NAMALWA (cell line): ENCODE measurements around the gene FXYD5.

Experiments
- DNase-seq: peaks from one replicate; pipeline ENCODE4 v3.0.0-alpha.2; 2015; ENCODE audit warnings: low spot score

FXYD5 gene

GRCh38 chr19:35154525-35155406 is at the start of gene FXYD5:
Gene FXYD5, plus strand, starts transcription at chr19:35154735. Its CDS starts 816 bp downstream, at chr19:35155551.
- peak; percentile 59 for DNase-seq

- no peak for DNase-seq
Measured at GRCh38 chr19:35105047-35105410, 49.5 kb upstream of the FXYD5 start.

DNA sequence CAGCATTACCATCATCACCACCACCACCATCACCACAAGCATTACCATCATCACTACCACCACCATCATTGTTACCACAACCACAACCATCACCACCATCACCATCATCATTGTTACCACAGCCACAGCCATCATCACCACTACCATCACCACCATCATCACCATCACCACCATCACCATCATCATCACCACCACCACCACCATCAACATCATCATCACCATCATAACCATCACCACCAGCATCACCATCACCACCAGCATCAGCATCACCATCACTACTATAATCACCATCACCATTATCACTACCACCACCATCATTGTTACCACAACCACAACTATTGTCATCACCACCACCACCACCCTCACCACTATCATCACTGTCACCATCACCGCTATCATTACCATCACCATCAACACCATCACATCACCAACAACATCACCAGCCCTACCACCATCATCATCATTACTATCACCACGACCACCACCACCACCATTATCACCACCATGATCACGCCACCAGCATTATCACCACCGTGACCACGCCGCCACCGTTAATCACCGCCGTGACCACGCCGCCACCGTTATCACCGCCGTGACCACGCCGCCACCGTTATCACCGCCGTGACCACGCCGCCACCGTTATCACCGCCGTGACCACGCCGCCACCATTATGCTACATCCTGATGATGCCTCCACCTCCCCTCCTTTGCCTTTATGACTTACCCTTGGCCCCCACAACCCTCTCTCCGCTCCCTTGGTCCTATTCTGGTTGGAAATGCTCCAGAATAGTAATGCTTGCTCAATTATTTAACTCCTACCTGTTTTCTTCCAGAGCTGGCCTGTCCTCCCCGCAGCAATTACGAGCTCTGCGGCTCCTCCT is 48.9 kb upstream of the FXYD5 start:
- DNase-seq: no peak

GRCh38 chr19:35106291-35106583 is 48.3 kb upstream of the FXYD5 start:
- no peak for DNase-seq

GRCh38 chr19:35106898-35107541 is 47.5 kb upstream of the FXYD5 start:
- DNase-seq: no peak

GRCh38 chr19:35107545-35107944 is 47.0 kb upstream of the FXYD5 start:
- no peak for DNase-seq

GRCh38 chr19:35108730-35109129 is 45.8 kb upstream of the FXYD5 start:
- DNase-seq: no peak

GRCh38 chr19:35109395-35110112 is 45.0 kb upstream of the FXYD5 start:
- no peak for DNase-seq

DNA sequence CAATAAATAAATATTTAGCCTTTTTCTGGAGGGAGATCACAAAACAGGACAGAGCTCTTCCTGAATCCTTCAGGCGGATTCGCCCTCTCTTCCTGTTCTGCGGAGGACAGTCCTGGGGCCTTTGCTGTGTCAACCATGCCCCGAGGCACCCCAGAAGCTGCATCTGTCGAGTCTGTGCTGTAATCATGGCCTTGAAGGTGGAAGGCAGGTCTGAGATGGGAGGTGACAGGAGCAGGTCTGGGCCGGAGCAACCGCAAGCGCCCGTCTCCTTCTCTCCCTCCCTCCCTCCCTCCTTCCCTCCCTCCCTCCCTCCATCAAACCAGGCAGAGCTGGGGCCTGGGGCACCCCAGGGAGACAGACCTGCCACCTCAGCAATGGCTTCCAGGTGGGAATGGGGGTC is 43.6 kb upstream of the FXYD5 start:
- DNase-seq: no peak

GRCh38 chr19:35112995-35113688 is 41.4 kb upstream of the FXYD5 start:
- no peak for DNase-seq

DNA sequence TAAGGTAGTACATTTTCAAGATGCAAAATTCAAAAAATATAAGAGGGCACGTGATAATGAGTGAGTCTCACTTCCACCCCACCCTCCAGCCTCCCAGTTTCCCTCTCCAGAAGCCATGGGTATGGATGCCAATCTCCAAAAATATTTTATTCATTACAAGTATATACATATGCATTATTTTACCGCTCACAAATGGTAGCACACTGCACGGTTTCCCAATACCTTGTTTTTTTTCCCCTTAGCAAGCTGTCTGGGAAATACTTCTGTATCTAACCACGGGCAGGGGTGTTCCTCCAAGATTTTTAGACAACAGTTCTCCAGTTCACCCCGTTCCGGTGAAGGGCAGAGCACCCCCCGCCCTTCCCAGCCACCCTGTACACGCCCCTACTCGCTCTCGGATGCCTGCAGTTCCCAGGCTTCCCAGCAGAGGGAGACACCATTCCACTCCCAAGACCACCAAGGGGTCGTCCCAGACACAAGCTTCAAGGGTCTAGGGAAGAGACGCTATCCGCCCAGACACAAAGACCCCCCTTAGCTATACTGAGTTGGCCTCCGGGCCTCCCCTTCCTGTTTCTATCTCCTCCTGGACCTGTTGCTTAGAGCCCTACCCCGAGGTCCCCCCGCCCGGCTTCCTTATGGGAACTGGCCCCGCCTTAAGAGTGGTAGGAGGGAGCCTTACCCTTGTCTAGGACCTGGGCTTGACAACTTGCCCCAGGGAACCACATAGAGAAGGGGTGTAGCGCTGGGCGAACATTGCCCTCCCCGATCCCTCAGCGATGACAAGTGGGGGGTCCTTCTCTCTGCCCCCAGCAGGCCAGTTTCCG is 40.0 kb upstream of the FXYD5 start:
- peak; percentile 77 for DNase-seq

DNA sequence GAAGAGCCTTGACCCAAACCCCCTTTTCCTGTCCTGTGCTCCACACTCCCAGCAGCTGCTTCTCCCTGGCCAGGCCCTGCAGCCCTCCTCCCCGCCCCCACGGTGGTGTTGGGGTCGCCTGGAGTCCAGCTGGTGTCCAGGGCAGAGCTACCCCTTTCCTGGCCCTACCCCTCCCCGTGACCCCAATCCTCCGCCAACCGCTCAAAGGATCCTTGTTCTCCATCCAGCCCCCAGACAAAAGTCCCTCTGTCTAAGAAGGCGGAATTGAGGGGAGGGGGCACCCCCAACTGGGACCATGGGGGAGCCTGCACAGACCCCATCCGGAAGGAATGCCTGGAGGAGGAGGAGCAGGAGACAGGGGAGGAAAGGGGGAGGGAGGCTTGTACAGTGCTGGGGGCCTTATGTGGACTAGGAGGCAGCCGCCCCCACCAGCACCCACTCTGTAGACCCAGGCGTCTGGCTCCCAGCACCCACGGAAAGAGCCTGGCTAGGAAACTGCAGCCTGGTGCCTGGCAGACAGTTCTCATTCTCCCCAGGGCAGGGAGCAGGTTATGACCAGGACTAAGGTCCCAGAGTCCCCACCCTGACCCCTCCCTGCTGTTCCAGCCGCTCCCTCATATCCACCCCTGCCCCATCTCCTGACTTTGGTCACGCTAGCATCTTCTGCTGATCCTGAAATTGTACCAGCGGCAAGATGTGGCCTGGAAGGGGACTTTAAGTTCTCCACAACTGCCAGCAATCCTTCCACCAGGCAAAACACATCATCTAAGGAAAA is 39.2 kb upstream of the FXYD5 start, which contains the start of gene FXYD3:
Gene FXYD3 (plus strand): TSS at position 647 of the 775 bp plus-strand sequence. CDS start 3,554 bp downstream, outside the sequence.
- DNase-seq: no peak

- DNase-seq: no peak
Measured at GRCh38 chr19:35116072-35116801, 38.3 kb upstream of the FXYD5 start.

DNA sequence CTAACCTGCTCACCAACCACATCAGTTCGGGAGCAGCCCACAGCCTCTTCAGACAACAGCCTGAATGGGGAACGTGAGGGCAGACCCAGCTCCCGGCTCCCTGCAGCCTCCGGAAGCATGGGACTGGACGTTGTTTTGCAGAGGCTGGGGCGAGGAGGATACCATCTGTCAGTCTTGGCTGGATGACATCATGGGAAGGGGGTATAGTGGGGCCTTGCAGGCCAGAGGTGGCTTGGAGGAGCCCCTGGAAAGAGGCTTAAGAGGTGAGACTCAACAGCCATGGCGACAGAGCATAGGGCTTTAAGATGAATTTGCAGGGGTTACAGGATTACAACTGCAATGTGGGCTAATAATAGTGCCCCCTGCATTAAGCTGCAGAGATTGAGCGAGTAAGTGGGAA is 37.4 kb upstream of the FXYD5 start:
- no peak for DNase-seq

- DNase-seq: no peak
Measured at GRCh38 chr19:35117799-35118198, 36.7 kb upstream of the FXYD5 start.

GRCh38 chr19:35118268-35119020 is 36.1 kb upstream of the FXYD5 start:
- DNase-seq: no peak

DNA sequence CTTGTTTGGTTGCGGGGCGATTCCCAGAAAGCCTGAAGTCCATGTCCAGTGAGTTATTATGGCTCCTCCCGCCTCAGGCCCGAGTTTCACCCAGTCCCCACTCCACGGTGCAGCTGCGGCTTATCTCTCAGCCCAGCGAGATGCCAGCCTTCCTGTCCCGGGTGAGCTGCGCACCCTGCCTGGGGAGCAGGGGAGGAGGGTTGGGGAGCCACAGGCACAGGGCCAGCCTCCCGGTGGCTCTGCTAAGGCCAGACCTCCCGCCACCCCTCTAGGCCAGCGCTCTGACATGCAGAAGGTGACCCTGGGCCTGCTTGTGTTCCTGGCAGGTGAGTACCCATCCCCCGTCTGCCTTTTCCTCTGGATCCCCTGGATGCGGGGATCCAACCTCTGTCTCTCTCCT is 35.4 kb upstream of the FXYD5 start:
- DNase-seq: no peak

GRCh38 chr19:35119578-35120155 is 34.9 kb upstream of the FXYD5 start:
- DNase-seq: no peak
